HG02973 (cell line): Measurements from ENCODE around the gene PKD2.
A peak's percentile ranks its signal among the peaks of the same experiment; 100 is the strongest.

Experiments
- ATAC-seq: cut with Tn5 transposase; IDR thresholded peaks from one replicate; pipeline ENCODE4 v1.9.1; 2021; ENCODE audit warnings: moderate library complexity; ENCODE audit not compliant: unreplicated experiment

The PKD2 gene

DNA sequence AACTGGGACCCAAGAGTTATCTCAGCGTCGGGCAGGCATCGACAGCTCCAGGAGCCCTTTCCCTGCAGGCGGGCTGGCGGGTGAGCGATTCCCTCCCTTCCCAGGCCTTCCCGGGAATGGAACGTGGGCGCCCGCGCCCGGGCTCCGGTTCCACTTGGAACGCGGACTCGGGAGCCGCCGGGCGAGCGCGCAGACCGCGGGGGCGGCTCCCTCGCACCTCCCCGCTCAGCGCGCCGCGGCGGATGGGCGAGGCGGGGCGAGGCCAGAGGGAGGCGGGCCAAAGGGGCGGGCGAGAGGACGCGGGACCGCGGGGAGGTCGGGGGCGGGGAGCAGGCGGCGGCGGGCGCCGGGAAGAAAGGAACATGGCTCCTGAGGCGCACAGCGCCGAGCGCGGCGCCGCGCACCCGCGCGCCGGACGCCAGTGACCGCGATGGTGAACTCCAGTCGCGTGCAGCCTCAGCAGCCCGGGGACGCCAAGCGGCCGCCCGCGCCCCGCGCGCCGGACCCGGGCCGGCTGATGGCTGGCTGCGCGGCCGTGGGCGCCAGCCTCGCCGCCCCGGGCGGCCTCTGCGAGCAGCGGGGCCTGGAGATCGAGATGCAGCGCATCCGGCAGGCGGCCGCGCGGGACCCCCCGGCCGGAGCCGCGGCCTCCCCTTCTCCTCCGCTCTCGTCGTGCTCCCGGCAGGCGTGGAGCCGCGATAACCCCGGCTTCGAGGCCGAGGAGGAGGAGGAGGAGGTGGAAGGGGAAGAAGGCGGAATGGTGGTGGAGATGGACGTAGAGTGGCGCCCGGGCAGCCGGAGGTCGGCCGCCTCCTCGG lies at the start of gene PKD2:
TSS of gene PKD2 (plus strand) at position 332 of the 818 bp plus-strand sequence. CDS start at position 431, 99 bp downstream.
- ATAC-seq: peak; percentile 84

DNA sequence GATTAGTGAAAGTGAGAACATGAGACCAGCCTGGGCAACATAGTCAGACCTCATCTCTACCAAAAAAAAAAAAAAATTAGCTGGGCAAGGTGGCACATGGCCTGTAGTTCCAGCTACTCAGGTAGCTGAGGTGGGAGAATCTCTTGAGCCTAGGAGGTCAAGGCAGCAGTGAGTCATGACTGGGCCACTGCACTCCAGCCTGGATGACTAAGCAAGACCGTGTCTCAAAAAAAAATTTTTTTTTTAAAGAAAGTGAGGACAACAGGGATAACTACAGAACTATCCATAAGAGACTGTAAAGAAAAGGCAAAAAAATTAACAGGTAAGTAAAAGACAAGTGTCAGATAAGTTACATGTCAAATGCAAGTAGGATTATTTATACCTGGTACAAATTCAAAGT lies 45.4 kb upstream of the PKD2 start:
- ATAC-seq: no peak

- no peak for ATAC-seq
These were observed 44.9 kb upstream of the PKD2 start for GRCh38 chr4:87962398-87963146.

DNA sequence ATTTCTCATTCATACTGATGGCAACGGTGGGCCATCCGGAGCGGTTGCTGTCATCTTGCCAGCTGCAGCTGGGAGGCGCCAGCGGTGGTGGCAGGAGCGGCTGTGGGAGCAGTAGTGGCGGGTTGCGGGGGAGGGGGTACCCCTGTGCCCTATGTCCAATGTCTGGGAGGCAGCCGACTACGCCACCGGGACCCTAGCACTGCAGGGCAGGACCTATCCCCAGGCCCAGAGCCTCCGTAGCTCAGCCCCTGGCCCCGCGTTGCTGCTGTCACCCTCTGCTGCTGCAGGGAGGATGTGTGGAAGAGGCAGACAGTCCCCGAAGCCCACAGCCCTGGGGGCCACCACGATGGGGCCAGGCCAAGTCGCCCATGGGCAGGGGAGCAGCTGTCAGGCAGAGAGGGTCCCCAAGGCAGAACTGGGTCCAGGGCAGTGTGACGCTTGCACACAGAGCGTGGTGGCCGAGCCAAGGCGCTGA lies 41.9 kb upstream of the PKD2 start:
- ATAC-seq: no peak

DNA sequence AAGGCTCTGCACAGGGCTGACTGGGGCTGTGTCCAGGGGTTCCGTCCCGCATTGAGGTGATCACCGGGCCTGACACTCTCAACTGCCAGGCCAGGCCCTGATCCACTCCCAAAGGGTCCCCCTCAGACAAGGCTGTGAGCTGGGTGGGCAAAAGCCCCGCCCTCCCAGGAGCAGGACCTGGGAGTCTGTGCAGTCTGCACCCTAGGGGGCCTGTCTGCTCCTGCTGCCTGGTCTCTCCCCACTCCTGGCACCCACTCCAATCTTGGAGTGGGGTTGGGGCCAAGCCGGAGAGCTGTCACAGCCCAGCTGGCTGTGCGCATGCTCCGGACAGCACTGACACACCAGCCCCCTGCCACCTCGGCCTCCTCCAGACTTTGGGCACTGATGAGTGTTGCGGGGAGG lies 41.3 kb upstream of the PKD2 start:
- no peak for ATAC-seq

- ATAC-seq: no peak
These were observed 40.2 kb upstream of the PKD2 start for GRCh38 chr4:87967193-87967592.

DNA sequence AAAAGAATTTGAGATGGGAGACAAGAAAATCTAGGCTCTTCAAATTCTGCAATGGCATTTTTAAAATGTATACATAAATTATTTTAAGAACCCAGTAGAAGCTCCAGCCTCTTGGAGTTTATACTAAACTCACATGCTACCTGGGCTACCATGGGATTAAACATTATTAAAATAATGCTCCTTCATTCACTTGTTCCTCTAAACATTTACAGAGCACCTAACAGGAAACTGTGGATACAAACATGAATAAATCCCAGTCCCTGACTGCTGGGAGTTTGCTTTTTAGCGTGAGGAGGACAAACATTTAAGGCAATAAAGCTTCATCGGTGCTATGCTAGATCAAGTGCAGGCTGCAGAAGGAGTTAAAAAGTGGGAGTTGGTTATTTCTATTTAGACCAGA lies 37.3 kb upstream of the PKD2 start:
- no peak for ATAC-seq

- no peak for ATAC-seq
These were observed 35.6 kb upstream of the PKD2 start for GRCh38 chr4:87971866-87972265.

GRCh38 chr4:87973283-87974169 lies 33.9 kb upstream of the PKD2 start:
- ATAC-seq: peak; percentile 79

- ATAC-seq: no peak
These were observed 32.5 kb upstream of the PKD2 start for GRCh38 chr4:87974856-87975462.

DNA sequence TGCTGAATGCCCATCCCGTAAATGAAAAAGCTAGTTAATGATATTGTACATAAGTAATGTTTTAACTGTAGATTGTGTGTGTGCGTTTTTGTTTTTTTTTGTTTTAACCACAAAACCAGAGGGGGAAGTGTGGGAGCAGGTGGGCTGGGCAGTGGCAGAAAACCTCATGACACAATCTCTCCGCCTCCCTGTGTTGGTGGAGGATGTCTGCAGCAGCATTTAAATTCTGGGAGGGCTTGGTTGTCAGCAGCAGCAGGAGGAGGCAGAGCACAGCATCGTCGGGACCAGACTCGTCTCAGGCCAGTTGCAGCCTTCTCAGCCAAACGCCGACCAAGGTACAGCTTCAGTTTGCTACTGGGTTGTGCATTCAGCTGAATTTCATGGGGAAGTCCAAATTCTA lies 32.0 kb upstream of the PKD2 start, which contains the start of gene SPP1:
TSS of gene SPP1 (plus strand) at position 249 of the 400 bp plus-strand sequence. CDS start 1,182 bp downstream, outside the sequence.
- ATAC-seq: peak; percentile 43

DNA sequence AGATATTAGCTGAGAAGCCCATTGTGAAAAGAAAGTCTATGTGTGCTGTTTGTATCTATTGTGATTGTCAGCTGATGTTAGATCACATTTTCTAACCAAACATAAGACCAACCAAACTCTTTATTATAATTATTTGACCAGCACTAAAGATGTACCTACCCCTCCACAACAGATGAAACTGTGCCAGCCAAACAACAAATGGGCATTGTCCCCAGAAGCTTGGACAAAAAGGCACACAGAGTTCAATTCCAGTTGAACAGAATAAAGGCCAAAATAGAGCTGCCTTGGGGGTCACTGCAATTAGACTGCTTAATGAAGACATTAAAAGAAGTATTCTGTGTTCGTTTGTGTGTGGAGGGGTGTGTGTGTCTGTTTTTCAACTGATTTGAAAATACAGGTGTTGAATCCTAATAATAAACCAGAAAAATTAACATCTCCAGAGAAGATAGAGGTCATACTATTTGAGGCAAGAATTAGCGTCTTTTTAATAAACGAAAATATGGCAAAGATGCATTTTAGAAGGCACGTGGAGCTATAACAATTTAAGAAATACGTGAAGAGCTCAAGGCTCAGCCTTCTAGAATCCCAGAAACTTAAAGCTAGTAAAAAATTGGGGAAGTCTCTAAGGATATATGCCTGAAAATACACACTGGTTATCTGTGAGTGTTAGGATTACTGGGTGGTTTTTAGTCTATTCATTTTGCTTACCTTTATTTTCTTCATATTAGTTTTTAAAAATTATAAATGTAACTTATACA lies 29.7 kb upstream of the PKD2 start:
- ATAC-seq: no peak

DNA sequence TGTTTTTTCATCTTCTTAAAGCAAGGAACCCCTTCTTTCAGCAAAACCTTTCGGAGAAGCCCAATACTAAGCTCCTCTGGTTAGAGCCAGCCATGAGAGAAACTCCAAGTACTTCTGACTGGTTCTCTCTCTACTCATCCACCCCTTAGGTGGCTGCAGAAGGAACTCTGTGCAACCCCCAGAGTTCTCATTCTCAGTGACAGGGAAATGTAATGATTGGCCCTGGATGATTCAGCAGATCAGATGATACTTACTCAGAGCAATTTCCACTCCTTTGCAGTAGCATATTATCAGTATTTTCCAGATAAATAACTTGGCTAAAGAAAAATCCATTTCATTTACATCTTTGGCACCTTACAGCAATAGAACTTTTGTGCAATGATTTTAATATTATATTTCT lies 28.8 kb upstream of the PKD2 start:
- ATAC-seq: no peak

DNA sequence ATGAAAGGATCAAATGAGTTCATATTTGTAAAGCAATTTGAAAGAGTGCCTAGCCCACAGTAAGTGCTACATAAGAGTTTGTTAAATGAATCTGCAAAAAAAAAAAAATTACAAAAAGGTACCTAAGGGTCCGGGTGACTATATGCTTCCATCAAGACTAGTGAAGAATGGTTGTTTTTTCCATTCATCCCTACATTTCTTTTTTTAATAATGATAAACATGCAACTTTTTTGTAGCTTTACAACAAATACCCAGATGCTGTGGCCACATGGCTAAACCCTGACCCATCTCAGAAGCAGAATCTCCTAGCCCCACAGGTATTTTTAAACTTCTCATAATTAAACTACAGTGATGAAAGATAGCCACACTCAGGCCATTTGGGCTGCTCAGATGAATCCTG lies 27.6 kb upstream of the PKD2 start:
- no peak for ATAC-seq

- no peak for ATAC-seq
These were observed 25.9 kb upstream of the PKD2 start for GRCh38 chr4:87981486-87981885.

DNA sequence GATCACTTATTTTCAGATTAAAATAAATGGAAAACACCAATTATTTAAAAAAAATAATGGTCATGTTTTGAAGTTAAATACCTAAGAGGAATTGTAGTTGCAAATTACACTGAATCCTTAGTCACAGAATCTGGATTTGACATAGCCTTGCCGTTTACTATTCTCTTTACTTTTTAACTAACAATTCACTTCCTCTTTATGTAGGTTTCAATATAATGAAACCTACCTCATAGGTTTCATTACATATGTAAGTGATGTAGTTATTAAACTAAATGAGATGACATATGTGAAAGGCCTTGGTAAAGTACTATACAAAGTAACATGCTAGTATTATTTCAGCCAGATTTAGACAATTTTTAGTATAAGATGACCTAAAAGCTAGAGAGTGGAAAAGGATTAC lies 25.4 kb upstream of the PKD2 start:
- peak; percentile 55 for ATAC-seq

- no peak for ATAC-seq
These were observed 24.9 kb upstream of the PKD2 start for GRCh38 chr4:87982446-87983010.

- ATAC-seq: no peak
These were observed 23.4 kb upstream of the PKD2 start for GRCh38 chr4:87983996-87984395.

GRCh38 chr4:87985097-87985886 lies 22.1 kb upstream of the PKD2 start:
- peak; percentile 63 for ATAC-seq
